Keratinocyte (primary cell): ENCODE measurements around the gene BTRC. TPM values are rescaled to one million over a fixed set of nuclear protein-coding genes. Genes with fewer than 3 reads are reported as not detected.

Experiments used
- DNase-seq: peaks from one replicate; pipeline ENCODE4 v3.0.0-alpha.2; 2011; ENCODE audit warnings: low read depth, missing footprints, low spot score
- FAIRE-seq: peaks from 2 replicates; lab custom pipeline; 2011; peaks lifted over from hg19 to GRCh38; lab: Jason Lieb, UNC
- H2AFZ ChIP-seq: 2 replicates; pipeline ENCODE4 v1.6.0; 2012; ENCODE audit warnings: low read length, control low read depth, inconsistent platforms; ENCODE audit not compliant: control insufficient read depth
- H3K27ac ChIP-seq: 2 replicates; pipeline ENCODE4 v1.5.1; 2011; ENCODE audit warnings: low read length; ENCODE audit not compliant: control insufficient read depth, insufficient read depth
- H3K27me3 ChIP-seq: 3 replicates; pipeline ENCODE4 v1.6.0; 2011; ENCODE audit warnings: low read length; ENCODE audit not compliant: control insufficient read depth, insufficient read depth; ENCODE audit errors: extremely low read depth
- H3K36me3 ChIP-seq, 2 experiments: 2 replicates in 1 of 2; 3 replicates in 1 of 2; pipeline ENCODE4 v1.5.1; 2011; ENCODE audit warnings: low read length in 2 of 2, mild to moderate bottlenecking in 1 of 2; ENCODE audit not compliant: control insufficient read depth in 2 of 2, insufficient read depth in 2 of 2; ENCODE audit errors: extremely low read depth in 1 of 2
- H3K4me1 ChIP-seq: 3 replicates; pipeline ENCODE4 v1.5.1; 2011; ENCODE audit warnings: low read length; ENCODE audit not compliant: control insufficient read depth, insufficient read depth; ENCODE audit errors: extremely low read depth
- H3K4me2 ChIP-seq: 3 replicates; pipeline ENCODE4 v1.6.0; 2011; ENCODE audit warnings: low read depth, low read length; ENCODE audit not compliant: control insufficient read depth, insufficient read depth; ENCODE audit errors: extremely low read depth
- H3K4me3 ChIP-seq, 3 experiments: fragments of 200-600 bp in 1 of 3; sonication (generic) in 1 of 3; 2 replicates in 2 of 3; 3 replicates in 1 of 3; pipeline ENCODE4 v1.5.1; 2011 to 2016; ENCODE audit warnings: low read length in 3 of 3, mild to moderate bottlenecking in 3 of 3, control low read depth in 2 of 3, inconsistent platforms in 1 of 3, low read depth in 1 of 3, mixed read lengths in 1 of 3, mixed run types in 1 of 3, moderate library complexity in 1 of 3; ENCODE audit not compliant: control insufficient read depth in 2 of 3, insufficient read depth in 2 of 3; ENCODE audit errors: extremely low read depth in 1 of 3
- H3K79me2 ChIP-seq: 2 replicates; pipeline ENCODE4 v1.6.0; 2012; ENCODE audit warnings: low read length; ENCODE audit not compliant: control insufficient read depth, insufficient read depth
- H3K9ac ChIP-seq: 3 replicates; pipeline ENCODE4 v1.6.0; 2011; ENCODE audit warnings: low read length; ENCODE audit not compliant: control insufficient read depth, insufficient read depth; ENCODE audit errors: extremely low read depth
- H3K9me1 ChIP-seq: 3 replicates; pipeline ENCODE4 v1.6.0; 2011; ENCODE audit warnings: low read length; ENCODE audit not compliant: control insufficient read depth, insufficient read depth; ENCODE audit errors: extremely low read depth
- H3K9me3 ChIP-seq: 2 replicates; pipeline ENCODE4 v1.5.1; 2012; ENCODE audit warnings: low read depth, low read length; ENCODE audit not compliant: control insufficient read depth
- H4K20me1 ChIP-seq: 3 replicates; pipeline ENCODE4 v1.6.0; 2011; ENCODE audit warnings: low read length; ENCODE audit not compliant: control insufficient read depth, insufficient read depth; ENCODE audit errors: extremely low read depth
- CTCF ChIP-seq, 3 experiments: IDR thresholded peaks in 1 of 3; conservative IDR thresholded peaks in 1 of 3; optimal IDR thresholded peaks in 1 of 3; 2 replicates in 2 of 3; 3 replicates in 1 of 3; pipeline versions ENCODE3 to v1.5.1; 2011; ENCODE audit warnings: low read length in 3 of 3, mild to moderate bottlenecking in 3 of 3, moderate library complexity in 2 of 3, control low read depth in 1 of 3, inconsistent platforms in 1 of 3; ENCODE audit not compliant: insufficient read depth in 2 of 3; ENCODE audit errors: extremely low read depth in 1 of 3
- EZH2 ChIP-seq: IDR thresholded peaks from one replicate; pipeline ENCODE4 v1.6.1; 2012; ENCODE audit warnings: inconsistent platforms, mild to moderate bottlenecking, low read length, moderate library complexity
- dilution Hi-C: fragments of 300-500 bp; cut with MboI; formaldehyde crosslinking; loops from one replicate; pipeline ENCODE4 v1.7.0; 2020; ENCODE audit warnings: low sequenced_read_pairs; ENCODE audit not compliant: extremely low pct_ligation_motif_present
- polyA plus RNA-seq, 5 experiments: library from polyadenylated mRNA; depleted of rRNA in 3 of 5; stranded (reverse) in 3 of 5; stranded (forward) in 1 of 5; unstranded in 1 of 5; fragments of >200 nt; gene quantifications; 1 replicate in 1 of 5; 2 replicates in 3 of 5; 3 replicates in 1 of 5; pipeline versions ENCODE4 v1.2.1 to v1.2.3, GENCODE V29; 2011 to 2012; ENCODE audit warnings: missing spikeins in 2 of 5, low read depth in 1 of 5, low replicate concordance in 1 of 5

Gene BTRC
- polyA plus RNA-seq, 1 donor (not counting 4 experiments of a cell fraction or from before 2014, with no cell fraction given), result 21.7 TPM

GRCh38 chr10:101559596-101560297 lies 205.8 kb downstream of the BTRC start:
- Histone ChIP-seq H3K9me3 (no peaks in the 10 kb centered on the region), H3K27ac (no peak overlapping the region), H3K79me2 (no peaks in the 10 kb centered on the region), H3K4me3 (no peak overlapping the region), H3K36me3 (no peaks in the 10 kb centered on the region), H3K9me1 (no peaks in the 10 kb centered on the region), H3K27me3 (peaks cover 1% of the 10 kb centered on the region), H4K20me1 (no peaks in the 10 kb centered on the region), H3K4me2 (no peak overlapping the region), H3K9ac (no peak overlapping the region), H2AFZ (no peak overlapping the region), H3K4me1 (peaks cover 14% of the 10 kb centered on the region)
- FAIRE-seq (no peak), DNase-seq (no peak)
- dilution Hi-C loops, result no loop called here
- TF ChIP-seq EZH2, result no peak

- dilution Hi-C loops, result no loop called here
- Histone ChIP-seq H3K79me2 (no peaks in the 10 kb centered on the region), H3K9me3 (no peaks in the 10 kb centered on the region), H3K27ac (no peak overlapping the region), H3K4me1 (peaks cover 14% of the 10 kb centered on the region), H4K20me1 (no peaks in the 10 kb centered on the region), H3K27me3 (peaks cover 8% of the 10 kb centered on the region), H3K9ac (no peak overlapping the region), H2AFZ (no peak overlapping the region), H3K9me1 (no peaks in the 10 kb centered on the region), H3K4me3 (no peak overlapping the region), H3K36me3 (no peaks in the 10 kb centered on the region), H3K4me2 (no peak overlapping the region)
- DNase-seq (no peak), FAIRE-seq (no peak)
- TF ChIP-seq EZH2 (no peak), CTCF (optimal IDR thresholded peaks at IDR 0.05 in 1 of 3, IDR thresholded peaks at IDR 0.05 in 1 of 3, conservative IDR thresholded peaks at IDR 0.05 in 1 of 3; ENCODE audit: extremely low read depth in 1 of 3, insufficient read depth in 2 of 3, low read length in 3 of 3) (no peak)
These were observed 206.5 kb downstream of the BTRC start for GRCh38 chr10:101560298-101561067.
